HCT116 (cell line): ENCODE data around the gene SRPRA. TPM values are rescaled to one million over a fixed set of nuclear protein-coding genes. Genes with fewer than 3 reads are reported as not detected.

Source experiments
- ATAC-seq: fragments of 200-7000 bp; cut with Tn5 transposase; 2 replicates; pipeline ENCODE4 v1.9.1; 2020; ENCODE audit warnings: mild to moderate bottlenecking, moderate library complexity
- BruUV-seq: library from RNA; stranded (reverse); fragments of 400-500 nt; replicated peaks from 2 replicates; lab custom pipeline; 2021; lab: Mats Ljungman, UMichigan
- CTCF ChIA-PET: fragments of 300-600 bp; sonication (Branson Sonifier 250); formaldehyde crosslinking; loops from one replicate; lab custom pipeline; 2021; ENCODE audit warnings: antibody characterized with exemption; lab: Charles Lee
- POLR2A ChIA-PET: fragments of 300-600, 350-600 bp; sonication (Branson Sonifier 250); formaldehyde crosslinking; loops from one replicate; lab custom pipeline; 2021; ENCODE audit warnings: antibody characterized with exemption; lab: Charles Lee
- RAD21 ChIA-PET, 2 experiments: fragments of 300-600 bp; sonication (Branson Sonifier 250); formaldehyde crosslinking; loops; one replicate each; lab custom pipeline; 2023; ENCODE audit warnings: low total read pairs in 2 of 2; ENCODE audit not compliant: uncharacterized antibody in 2 of 2, unreplicated experiment in 2 of 2, low non-redundant PET in 1 of 2; lab: Charles Lee
- DNase-seq: peaks from one replicate; pipeline ENCODE4 v3.0.0-alpha.2; 2010; ENCODE audit warnings: low read depth, low spot score
- H2AFZ ChIP-seq: fragments of 200-600 bp; shearing (Covaris generic), sonication (generic); 2 replicates; pipeline ENCODE4 v1.6.1; 2017; ENCODE audit warnings: low read depth, mixed run types, mixed read lengths, antibody characterized with exemption, low read length; ENCODE audit not compliant: poor library complexity, severe bottlenecking
- H3K27ac ChIP-seq: 2 replicates; pipeline ENCODE4 v1.5.1; 2012; ENCODE audit warnings: low read depth, low read length
- H3K27me3 ChIP-seq: fragments of 200-600 bp; sonication (generic); 2 replicates; pipeline ENCODE4 v1.6.1; 2016; ENCODE audit warnings: mixed run types, low read length, mixed read lengths; ENCODE audit not compliant: insufficient read depth
- H3K36me3 ChIP-seq, 2 experiments: fragments of 200-500 bp in 1 of 2; fragments of 200-600 bp in 1 of 2; sonication (Bioruptor generic) in 1 of 2; sonication (generic) in 1 of 2; 2 replicates each; pipeline versions ENCODE4 v1.5.1 to v1.6.1; 2014 to 2016; ENCODE audit warnings: low read length in 2 of 2, inconsistent platforms in 1 of 2, mixed read lengths in 1 of 2, mixed run types in 1 of 2; ENCODE audit not compliant: insufficient read depth in 2 of 2, control insufficient read depth in 1 of 2
- H3K4me1 ChIP-seq, 2 experiments: fragments of 200-600 bp in 1 of 2; sonication (generic) in 1 of 2; 2 replicates each; pipeline versions ENCODE4 v1.5.1 to v1.6.1; 2012 to 2017; ENCODE audit warnings: low read length in 2 of 2, inconsistent platforms in 1 of 2, mild to moderate bottlenecking in 1 of 2, mixed read lengths in 1 of 2, mixed run types in 1 of 2, moderate library complexity in 1 of 2; ENCODE audit not compliant: insufficient read depth in 2 of 2, control insufficient read depth in 1 of 2
- H3K4me2 ChIP-seq: fragments of 200-600 bp; sonication (generic); 2 replicates; pipeline ENCODE4 v1.6.1; 2017; ENCODE audit warnings: mixed run types, low read length, mixed read lengths
- H3K4me3 ChIP-seq, 2 experiments: fragments of 200-600 bp in 1 of 2; sonication (generic) in 1 of 2; replicated peaks in 1 of 2; 2 replicates each; pipeline ENCODE4 v1.5.1; 2011 to 2016; ENCODE audit warnings: low read length in 2 of 2, control low read depth in 1 of 2, low read depth in 1 of 2, mild to moderate bottlenecking in 1 of 2, mixed read lengths in 1 of 2, mixed run types in 1 of 2
- H3K79me2 ChIP-seq: fragments of 200-600 bp; sonication (generic); 2 replicates; pipeline ENCODE4 v1.6.1; 2017; ENCODE audit warnings: mild to moderate bottlenecking, mixed run types, low read length, moderate library complexity, mixed read lengths; ENCODE audit not compliant: insufficient read depth
- H3K9ac ChIP-seq: fragments of 200-600 bp; sonication (generic); 2 replicates; pipeline ENCODE4 v1.6.1; 2016; ENCODE audit warnings: low read length, mixed read lengths
- H3K9me2 ChIP-seq: fragments of 200-600 bp; sonication (generic), shearing (Covaris generic); 2 replicates; pipeline ENCODE4 v1.6.1; 2017; ENCODE audit warnings: mixed run types, mild to moderate bottlenecking, moderate library complexity; ENCODE audit not compliant: insufficient read depth
- H3K9me3 ChIP-seq, 2 experiments: fragments of 200-500 bp in 1 of 2; fragments of 200-600 bp in 1 of 2; sonication (Bioruptor generic) in 1 of 2; sonication (generic) in 1 of 2; 2 replicates each; pipeline ENCODE4 v1.6.1; 2014 to 2017; ENCODE audit warnings: low read length in 2 of 2, mixed read lengths in 2 of 2, inconsistent platforms in 1 of 2, low read depth in 1 of 2, mild to moderate bottlenecking in 1 of 2, mixed run types in 1 of 2, moderate library complexity in 1 of 2; ENCODE audit not compliant: control insufficient read depth in 1 of 2, insufficient read depth in 1 of 2
- H4K20me1 ChIP-seq: fragments of 200-600 bp; sonication (generic), shearing (Covaris generic); 2 replicates; pipeline ENCODE4 v1.6.1; 2017; ENCODE audit warnings: mixed run types, mild to moderate bottlenecking, moderate library complexity; ENCODE audit not compliant: insufficient read depth
- CBX3 ChIP-seq: IDR thresholded peaks from 2 replicates; pipeline ENCODE4 v1.6.1; 2012; ENCODE audit warnings: low read depth
- CTCF ChIP-seq, 3 experiments: fragments of 200-600 bp in 1 of 3; sonication (generic) in 1 of 3; IDR thresholded peaks in 2 of 3; conservative IDR thresholded peaks in 1 of 3; 2 replicates each; pipeline ENCODE4 v1.5.1; 2012 to 2017; ENCODE audit warnings: low read depth in 2 of 3, low read length in 2 of 3, antibody characterized with exemption in 1 of 3, borderline replicate concordance in 1 of 3, control low read depth in 1 of 3, mild to moderate bottlenecking in 1 of 3, mixed read lengths in 1 of 3, mixed run types in 1 of 3, moderate library complexity in 1 of 3; ENCODE audit not compliant: insufficient read depth in 1 of 3
- ELF1 ChIP-seq: IDR thresholded peaks from 2 replicates; pipeline ENCODE4 v1.6.1; 2012; ENCODE audit warnings: low read depth, borderline replicate concordance
- EZH2phosphoT487 ChIP-seq: fragments of 200-600 bp; IDR thresholded peaks from 2 replicates; pipeline ENCODE4 v1.6.1; 2018; ENCODE audit warnings: antibody characterized with exemption, borderline replicate concordance
- JUND ChIP-seq: IDR thresholded peaks from 2 replicates; pipeline ENCODE4 v1.6.1; 2012
- POLR2A ChIP-seq: IDR thresholded peaks from 2 replicates; pipeline ENCODE4 v1.7.0; 2011; ENCODE audit warnings: borderline replicate concordance; ENCODE audit not compliant: insufficient read depth, insufficient read length; ENCODE audit errors: extremely low read depth
- REST ChIP-seq: IDR thresholded peaks from 2 replicates; pipeline ENCODE4 v1.6.1; 2012; ENCODE audit warnings: low read depth
- SP1 ChIP-seq: IDR thresholded peaks from 2 replicates; pipeline ENCODE4 v1.6.1; 2012; ENCODE audit warnings: low read depth
- ZFX ChIP-seq: fragments of 450-650 bp; IDR thresholded peaks from 2 replicates; pipeline ENCODE4 v1.6.1; 2017
- ZNF274 ChIP-seq: fragments of 200-500 bp; sonication (Bioruptor generic); IDR thresholded peaks from 2 replicates; pipeline ENCODE4 v1.6.1; 2014; ENCODE audit warnings: mild to moderate bottlenecking, low read depth, low read length, inconsistent platforms
- intact Hi-C: fragments of 100-400 bp; cut with micrococcal nuclease; formaldehyde crosslinking; loops from 2 replicates; pipeline ENCODE4 v1.10.0; 2022
- total RNA-seq: library from RNA; stranded (reverse); gene quantifications from one replicate; pipeline ENCODE4 v1.2.1, GENCODE V29; 2021; ENCODE audit not compliant: unreplicated experiment

SRPRA gene
- total RNA-seq, 1 experiment from 2014 or later, result 74.5 TPM

- Histone ChIP-seq H4K20me1 (no peaks in the 10 kb centered on the region), H3K79me2 (peaks cover 42% of the 10 kb centered on the region), H3K9me3 (no peaks in the 10 kb centered on the region), H3K4me2 (no peak overlapping the region), H3K36me3 (no peaks in the 10 kb centered on the region), H3K9me2 (no peaks in the 10 kb centered on the region), H3K27me3 (no peaks in the 10 kb centered on the region), H3K9ac (no peak overlapping the region), H2AFZ (no peak overlapping the region), H3K27ac (no peak overlapping the region), H3K4me3 (no peak overlapping the region), H3K4me1 (no peaks in the 10 kb centered on the region)
- RAD21 ChIA-PET, result no interaction called here
- CTCF ChIA-PET, result no interaction called here
- ATAC-seq (no peak), DNase-seq (no peak)
- TF ChIP-seq CBX3, result no peak
- TF ChIP-seq SP1, result no peak
- no peak for TF ChIP-seq ELF1
- no peak for TF ChIP-seq ZFX
- no peak for TF ChIP-seq JUND
- TF ChIP-seq POLR2A, result no peak
- TF ChIP-seq EZH2phosphoT487, result no peak
- no peak for TF ChIP-seq REST
- TF ChIP-seq ZNF274, result no peak
- no peak for TF ChIP-seq CTCF (IDR thresholded peaks at IDR 0.05 in 2 of 3, conservative IDR thresholded peaks at IDR 0.05 in 1 of 3; ENCODE audit: borderline replicate concordance in 1 of 3, insufficient read depth in 1 of 3, low read depth in 2 of 3, low read length in 2 of 3)
- POLR2A ChIA-PET, result no interaction called here
- no TSS peak for BruUV-seq
- intact Hi-C loops, result no loop called here
Measured at GRCh38 chr11:126226334-126227084, 42.2 kb downstream of the SRPRA start.
